Measurements from ENCODE around the gene MAP3K10. TPM values are rescaled to one million over a fixed set of nuclear protein-coding genes. Genes with fewer than 3 reads are reported as not detected.

Gene MAP3K10
- total RNA-seq, 3 donors from 2014 or later, result 6.1 to 13.5 (median 10.2) TPM

DNA sequence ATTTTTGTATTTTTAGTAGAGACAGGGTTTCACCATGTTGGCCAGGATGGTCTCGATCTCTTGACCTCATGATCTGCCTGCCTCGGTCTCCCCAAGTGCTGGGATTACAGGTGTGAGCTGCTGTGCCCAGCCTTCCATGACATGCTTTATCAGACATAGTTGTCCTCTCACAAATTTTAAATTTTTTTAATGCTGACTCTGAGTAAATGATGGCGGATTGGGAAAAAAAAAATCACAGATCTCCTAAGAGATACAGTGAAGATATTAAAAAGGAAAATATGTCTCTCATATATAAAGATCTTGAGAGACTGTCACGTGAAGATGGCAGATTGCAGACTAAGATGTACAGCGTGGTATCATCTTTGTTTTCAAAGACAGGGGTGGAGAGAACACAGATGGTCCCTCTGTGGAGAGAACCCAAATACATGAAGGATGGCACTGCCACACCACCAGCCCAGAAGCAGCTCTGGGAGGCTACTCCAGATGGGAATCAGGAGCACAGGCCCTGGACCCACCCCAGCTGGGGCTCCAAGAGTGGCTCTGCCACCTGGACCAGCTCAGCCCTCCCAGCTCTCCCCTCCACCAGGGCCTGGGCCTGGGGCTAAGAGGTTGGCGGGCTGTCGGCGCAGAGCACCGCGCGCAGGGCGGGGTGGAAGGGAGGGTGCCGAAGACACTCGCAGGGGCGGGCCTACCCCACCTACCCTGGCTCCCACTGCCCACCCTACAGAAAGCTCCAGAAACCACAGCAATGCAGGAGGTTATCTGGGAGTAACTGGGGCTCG is 55.3 kb downstream of the MAP3K10 start:
- intact Hi-C loops (cut with DNase I; ENCODE audit: low total_unique reads), result no loop called here

DNA sequence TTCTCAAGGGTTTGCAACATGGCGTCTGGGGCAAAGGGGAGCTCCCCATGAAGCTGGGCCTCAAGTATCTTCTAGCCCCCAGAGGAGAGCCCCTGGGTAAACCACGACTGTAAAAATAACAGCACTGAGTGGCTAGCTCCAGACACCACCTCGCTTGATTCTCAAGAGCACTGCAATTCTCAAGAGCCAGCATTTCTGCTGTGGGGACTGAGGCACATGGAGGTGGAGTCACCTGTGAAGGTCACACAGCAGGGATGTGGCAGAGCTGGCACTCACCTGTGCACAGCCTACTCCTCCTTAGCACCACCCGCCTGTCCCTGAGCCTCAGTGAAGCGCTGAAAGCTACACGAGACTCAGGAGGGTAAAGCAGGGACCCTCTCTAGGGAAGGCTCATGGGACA is 56.0 kb downstream of the MAP3K10 start:
- TF ChIP-seq, protein P1, sequence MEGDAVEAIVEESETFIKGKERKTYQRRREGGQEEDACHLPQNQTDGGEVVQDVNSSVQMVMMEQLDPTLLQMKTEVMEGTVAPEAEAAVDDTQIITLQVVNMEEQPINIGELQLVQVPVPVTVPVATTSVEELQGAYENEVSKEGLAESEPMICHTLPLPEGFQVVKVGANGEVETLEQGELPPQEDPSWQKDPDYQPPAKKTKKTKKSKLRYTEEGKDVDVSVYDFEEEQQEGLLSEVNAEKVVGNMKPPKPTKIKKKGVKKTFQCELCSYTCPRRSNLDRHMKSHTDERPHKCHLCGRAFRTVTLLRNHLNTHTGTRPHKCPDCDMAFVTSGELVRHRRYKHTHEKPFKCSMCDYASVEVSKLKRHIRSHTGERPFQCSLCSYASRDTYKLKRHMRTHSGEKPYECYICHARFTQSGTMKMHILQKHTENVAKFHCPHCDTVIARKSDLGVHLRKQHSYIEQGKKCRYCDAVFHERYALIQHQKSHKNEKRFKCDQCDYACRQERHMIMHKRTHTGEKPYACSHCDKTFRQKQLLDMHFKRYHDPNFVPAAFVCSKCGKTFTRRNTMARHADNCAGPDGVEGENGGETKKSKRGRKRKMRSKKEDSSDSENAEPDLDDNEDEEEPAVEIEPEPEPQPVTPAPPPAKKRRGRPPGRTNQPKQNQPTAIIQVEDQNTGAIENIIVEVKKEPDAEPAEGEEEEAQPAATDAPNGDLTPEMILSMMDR (IDR thresholded peaks at IDR 0.05), result no peak
- TF ChIP-seq POLR2AphosphoS5 (IDR thresholded peaks at IDR 0.05) (no peak), POLR2A (IDR thresholded peaks at IDR 0.05) (no peak)
- H3K36me3 ChIP-seq, result no peaks in the 10 kb centered on the region
- no peak overlapping the region for H3K27ac ChIP-seq
- H3K27me3 ChIP-seq, result no peaks in the 10 kb centered on the region
- no peak overlapping the region for H3K4me3 ChIP-seq
- H3K4me1 ChIP-seq, result peaks cover 5 to 7% of the 10 kb centered on the region in 2 donors
- intact Hi-C loops (cut with DNase I; ENCODE audit: low total_unique reads), result no loop called here
- H3K9me3 ChIP-seq, result no peaks in the 10 kb centered on the region
- DNase-seq (ENCODE audit: low spot score in 2 of 2), result no peak

More for the DNA sequence above, 55.3 kb downstream of the MAP3K10 start:
- DNase-seq (ENCODE audit: low spot score in 2 of 2), result no peak
- Histone ChIP-seq H3K27me3 (no peaks in the 10 kb centered on the region), H3K36me3 (no peaks in the 10 kb centered on the region), H3K4me1 (peaks cover 7 to 8% of the 10 kb centered on the region in 2 donors), H3K4me3 (no peak overlapping the region), H3K27ac (no peak overlapping the region), H3K9me3 (no peaks in the 10 kb centered on the region)
- no peak for TF ChIP-seq POLR2AphosphoS5 (IDR thresholded peaks at IDR 0.05)
- TF ChIP-seq POLR2A (IDR thresholded peaks at IDR 0.05), result no peak
- TF ChIP-seq, protein P1 (IDR thresholded peaks at IDR 0.05), result no peak

DNA sequence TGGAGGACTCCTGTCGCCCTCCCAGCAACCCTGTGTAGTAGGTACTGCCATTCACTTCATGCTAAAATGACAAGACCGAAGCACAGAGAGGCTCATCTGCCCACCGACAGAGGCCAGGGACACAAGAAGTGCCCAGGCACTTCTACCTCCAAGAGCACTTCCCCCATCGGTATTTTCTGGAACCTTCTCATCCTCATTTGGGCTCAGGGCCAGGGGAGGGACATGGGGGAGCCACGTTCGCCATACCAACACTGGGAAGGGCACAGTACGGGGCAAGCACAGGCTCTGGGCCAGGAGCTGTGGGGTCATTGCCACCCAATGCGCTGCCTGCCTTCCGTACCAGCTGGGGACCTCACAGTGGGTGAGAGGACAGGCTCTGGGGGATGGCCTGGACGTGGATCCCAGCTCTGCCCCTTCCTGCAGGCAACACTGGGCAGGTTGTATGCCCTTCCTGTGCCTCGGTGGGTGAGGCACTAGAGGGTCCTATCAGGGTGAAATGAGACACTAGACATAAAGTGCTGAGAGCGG is 56.6 kb downstream of the MAP3K10 start:
- intact Hi-C loops (cut with DNase I; ENCODE audit: low total_unique reads), result no loop called here
- no peak for DNase-seq (ENCODE audit: low spot score in 2 of 2)
- Histone ChIP-seq H3K9me3 (no peaks in the 10 kb centered on the region), H3K27ac (no peak overlapping the region), H3K36me3 (no peaks in the 10 kb centered on the region), H3K27me3 (no peaks in the 10 kb centered on the region), H3K4me3 (no peak overlapping the region), H3K4me1 (peaks cover under 1 to 4% of the 10 kb centered on the region in 2 donors)
- TF ChIP-seq POLR2AphosphoS5 (IDR thresholded peaks at IDR 0.05), result no peak
- TF ChIP-seq POLR2A (IDR thresholded peaks at IDR 0.05), result no peak
- TF ChIP-seq, protein P1 (IDR thresholded peaks at IDR 0.05), result no peak

DNA sequence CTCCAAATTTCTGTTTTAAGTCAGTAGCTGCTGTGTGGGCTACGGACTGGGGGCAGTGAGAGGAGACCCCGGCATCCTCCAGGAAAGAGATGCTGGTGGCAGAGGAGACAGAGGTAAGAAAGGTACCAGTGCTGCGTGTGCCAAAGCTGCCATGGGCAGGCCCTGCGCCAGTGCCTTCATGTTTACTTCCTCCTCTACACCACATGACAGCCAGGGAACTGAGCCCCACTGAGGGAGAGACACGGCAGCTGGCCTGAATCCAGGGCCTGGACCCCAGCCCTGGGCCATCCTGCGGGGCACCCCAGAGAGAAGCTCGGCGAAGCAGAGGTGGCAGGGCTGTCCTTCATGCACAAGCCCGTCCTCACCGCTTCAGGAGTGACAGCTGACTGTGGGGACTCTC is 58.0 kb downstream of the MAP3K10 start:
- no peaks in the 10 kb centered on the region for H3K27me3 ChIP-seq
- H3K4me1 ChIP-seq, result peaks cover 0 to 8% of the 10 kb centered on the region in 2 donors

More for the DNA sequence above, 58.0 kb downstream of the MAP3K10 start:
- H3K9me3 ChIP-seq, result no peaks in the 10 kb centered on the region
- no peak for DNase-seq (ENCODE audit: low spot score in 2 of 2)
- intact Hi-C loops (cut with DNase I; ENCODE audit: low total_unique reads), result no loop called here
- no peak overlapping the region for H3K4me3 ChIP-seq
- TF ChIP-seq POLR2A (IDR thresholded peaks at IDR 0.05), result no peak
- no peak for TF ChIP-seq POLR2AphosphoS5 (IDR thresholded peaks at IDR 0.05)
- TF ChIP-seq, protein P1 (IDR thresholded peaks at IDR 0.05), result no peak
- no peaks in the 10 kb centered on the region for H3K36me3 ChIP-seq
- no peak overlapping the region for H3K27ac ChIP-seq

Measured in breast epithelium (tissue), 4 donors.